Ascending aorta (tissue), 2 donors: Measurements from ENCODE around the gene TET2. TPM values are rescaled to one million over a fixed set of nuclear protein-coding genes. Genes with fewer than 3 reads are reported as not detected.

Experiments used
- DNase-seq, 2 donors: peaks; one replicate each; pipeline ENCODE4 v3.0.0-alpha.2; 2019; ENCODE audit warnings: low spot score in 2 of 2
- H3K27ac ChIP-seq, 2 donors: fragments of 200-600 bp; sonication (generic); one replicate each; pipeline ENCODE4 v1.5.1; 2016 to 2017; ENCODE audit warnings: mild to moderate bottlenecking in 1 of 2
- H3K27me3 ChIP-seq: fragments of 200-600 bp; sonication (generic); one replicate; pipeline ENCODE4 v1.5.1; 2017
- H3K36me3 ChIP-seq, 2 donors: fragments of 200-600 bp; sonication (generic); one replicate each; pipeline ENCODE4 v1.5.1; 2016
- H3K4me1 ChIP-seq, 2 donors: fragments of 200-600 bp; sonication (generic); one replicate each; pipeline ENCODE4 v1.5.1; 2016 to 2017; ENCODE audit warnings: mild to moderate bottlenecking in 1 of 2
- H3K4me3 ChIP-seq, 2 donors: fragments of 200-600 bp; sonication (generic); one replicate each; pipeline ENCODE4 v1.5.1; 2016 to 2017; ENCODE audit warnings: mild to moderate bottlenecking in 1 of 2
- H3K9me3 ChIP-seq, 2 donors: fragments of 200-600 bp; sonication (generic); one replicate each; pipeline ENCODE4 v1.5.1; 2016
- intact Hi-C: fragments of 100-400 bp; cut with DNase I; formaldehyde crosslinking; loops from one replicate; pipeline ENCODE4 v1.15.1; 2023
- total RNA-seq: library from RNA; depleted of rRNA; stranded (reverse); fragments of >200 nt; gene quantifications from one replicate; pipeline ENCODE4 v1.1.0, GENCODE V29; 2016
- TF ChIP-seq, protein P1 (sequence below), 3 experiments: fragments of 200-600 bp in 2 of 3; fragments of 450-650 bp in 1 of 3; sonication (generic) in 2 of 3; IDR thresholded peaks; one replicate each; pipeline ENCODE4 v1.5.1; 2016 to 2019; ENCODE audit warnings: antibody characterized with exemption in 3 of 3, mild to moderate bottlenecking in 1 of 3, moderate library complexity in 1 of 3

TET2 gene
- total RNA-seq, 1 donor from 2014 or later, result 14.8 TPM

DNA sequence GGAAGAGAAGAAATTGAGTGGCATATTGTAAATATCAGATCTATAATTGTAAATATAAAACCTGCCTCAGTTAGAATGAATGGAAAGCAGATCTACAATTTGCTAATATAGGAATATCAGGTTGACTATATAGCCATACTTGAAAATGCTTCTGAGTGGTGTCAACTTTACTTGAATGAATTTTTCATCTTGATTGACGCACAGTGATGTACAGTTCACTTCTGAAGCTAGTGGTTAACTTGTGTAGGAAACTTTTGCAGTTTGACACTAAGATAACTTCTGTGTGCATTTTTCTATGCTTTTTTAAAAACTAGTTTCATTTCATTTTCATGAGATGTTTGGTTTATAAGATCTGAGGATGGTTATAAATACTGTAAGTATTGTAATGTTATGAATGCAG, 132.6 kb downstream of the TET2 start:
- TF ChIP-seq, protein P1, sequence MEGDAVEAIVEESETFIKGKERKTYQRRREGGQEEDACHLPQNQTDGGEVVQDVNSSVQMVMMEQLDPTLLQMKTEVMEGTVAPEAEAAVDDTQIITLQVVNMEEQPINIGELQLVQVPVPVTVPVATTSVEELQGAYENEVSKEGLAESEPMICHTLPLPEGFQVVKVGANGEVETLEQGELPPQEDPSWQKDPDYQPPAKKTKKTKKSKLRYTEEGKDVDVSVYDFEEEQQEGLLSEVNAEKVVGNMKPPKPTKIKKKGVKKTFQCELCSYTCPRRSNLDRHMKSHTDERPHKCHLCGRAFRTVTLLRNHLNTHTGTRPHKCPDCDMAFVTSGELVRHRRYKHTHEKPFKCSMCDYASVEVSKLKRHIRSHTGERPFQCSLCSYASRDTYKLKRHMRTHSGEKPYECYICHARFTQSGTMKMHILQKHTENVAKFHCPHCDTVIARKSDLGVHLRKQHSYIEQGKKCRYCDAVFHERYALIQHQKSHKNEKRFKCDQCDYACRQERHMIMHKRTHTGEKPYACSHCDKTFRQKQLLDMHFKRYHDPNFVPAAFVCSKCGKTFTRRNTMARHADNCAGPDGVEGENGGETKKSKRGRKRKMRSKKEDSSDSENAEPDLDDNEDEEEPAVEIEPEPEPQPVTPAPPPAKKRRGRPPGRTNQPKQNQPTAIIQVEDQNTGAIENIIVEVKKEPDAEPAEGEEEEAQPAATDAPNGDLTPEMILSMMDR (IDR thresholded peaks at IDR 0.05), result no peak
- H3K27ac ChIP-seq, result no peak overlapping the region
- no peaks in the 10 kb centered on the region for H3K27me3 ChIP-seq
- peaks cover 15 to 16% of the 10 kb centered on the region in 2 donors for H3K36me3 ChIP-seq
- peaks cover 0 to 5% of the 10 kb centered on the region in 2 donors for H3K4me1 ChIP-seq
- no peak for DNase-seq
- H3K9me3 ChIP-seq, result no peaks in the 10 kb centered on the region
- no peak overlapping the region for H3K4me3 ChIP-seq
- intact Hi-C loops, result no loop called here

DNA sequence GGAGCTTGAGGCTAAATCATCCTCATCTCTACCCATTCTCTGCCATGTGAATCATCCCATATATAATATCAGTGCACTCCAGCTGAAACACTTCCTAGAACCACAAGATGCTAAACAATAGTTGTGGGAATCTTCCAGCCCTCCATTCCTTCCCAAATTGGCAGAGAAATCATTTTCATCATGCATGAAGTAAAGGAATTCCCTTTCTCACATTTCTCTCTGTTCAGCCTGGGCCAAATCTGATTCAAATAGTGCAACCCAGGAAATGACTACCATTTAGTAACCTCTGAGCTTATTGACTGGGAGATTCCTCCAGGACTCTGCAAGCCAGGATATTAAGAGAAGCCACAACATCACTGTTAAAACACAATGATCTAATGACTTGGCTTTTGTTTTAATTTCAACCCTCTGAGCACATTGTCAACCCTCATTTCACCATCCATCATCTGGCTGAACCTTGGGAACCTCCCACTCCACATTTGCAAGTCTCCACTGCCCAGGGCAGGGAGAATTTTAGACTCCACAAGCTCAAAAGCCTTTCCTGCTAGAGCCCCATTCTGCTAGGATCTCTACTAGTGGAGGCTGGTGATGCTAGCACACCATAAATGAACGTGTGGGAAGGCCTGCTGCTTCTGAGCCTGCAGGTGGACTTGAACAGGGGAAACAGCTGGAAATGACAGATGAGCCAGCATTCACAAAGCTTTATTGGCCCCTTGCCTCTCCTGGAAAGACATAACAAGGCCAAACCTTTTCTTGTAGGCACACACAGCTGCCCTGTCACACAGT, 133.9 kb downstream of the TET2 start:
- intact Hi-C loops, result no loop called here
- H3K4me3 ChIP-seq, result no peak overlapping the region
- H3K4me1 ChIP-seq, result peaks cover 0 to 5% of the 10 kb centered on the region in 2 donors
- H3K9me3 ChIP-seq, result no peaks in the 10 kb centered on the region
- TF ChIP-seq, protein P1 (IDR thresholded peaks at IDR 0.05), result no peak
- H3K27me3 ChIP-seq, result no peaks in the 10 kb centered on the region
- DNase-seq, result no peak
- peaks cover 7 to 8% of the 10 kb centered on the region in 2 donors for H3K36me3 ChIP-seq
- H3K27ac ChIP-seq, result no peak overlapping the region

DNA sequence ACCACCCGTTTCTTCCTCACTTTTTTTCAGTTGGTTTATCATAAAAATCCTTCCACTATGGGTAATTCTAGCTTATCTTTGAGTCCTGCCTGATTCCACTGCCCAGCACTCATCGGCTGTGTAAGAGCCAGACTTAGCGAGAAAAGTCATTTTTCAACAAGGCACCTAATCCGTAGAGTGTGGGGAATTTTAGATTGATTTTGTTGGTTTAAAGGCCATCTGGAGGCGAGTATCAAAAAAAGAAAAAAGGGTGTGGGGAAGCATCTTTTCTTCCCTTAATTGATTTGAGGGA, 134.4 kb downstream of the TET2 start:
- TF ChIP-seq, protein P1 (IDR thresholded peaks at IDR 0.05), result no peak
- no peaks in the 10 kb centered on the region for H3K9me3 ChIP-seq
- intact Hi-C loops, result no loop called here
- no peaks in the 10 kb centered on the region for H3K27me3 ChIP-seq
- H3K36me3 ChIP-seq, result peaks cover 1 to 4% of the 10 kb centered on the region in 2 donors
- H3K27ac ChIP-seq, result no peak overlapping the region
- H3K4me1 ChIP-seq, result peaks cover 0 to 5% of the 10 kb centered on the region in 2 donors
- no peak overlapping the region for H3K4me3 ChIP-seq
- DNase-seq, result no peak

DNA sequence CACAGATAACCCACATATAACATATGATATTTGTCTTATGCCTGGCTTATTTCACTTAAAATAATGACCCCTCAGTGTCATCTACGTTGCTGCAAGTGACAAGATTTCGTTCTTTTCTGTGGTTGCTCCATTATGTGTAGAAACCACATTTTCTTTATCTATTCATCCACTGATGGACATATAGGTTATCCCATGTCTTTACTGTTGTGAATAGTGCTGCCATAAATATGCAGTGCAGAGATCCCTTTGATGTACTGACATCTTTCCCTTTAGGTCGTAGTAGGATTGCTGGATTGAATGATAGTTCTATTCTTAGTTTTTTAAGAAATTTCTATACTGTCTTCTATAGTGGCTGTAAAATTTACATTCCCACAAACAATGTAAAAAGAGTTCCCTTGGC, 135.8 kb downstream of the TET2 start:
- H3K4me3 ChIP-seq, result no peak overlapping the region
- no peak for DNase-seq
- H3K27me3 ChIP-seq, result no peaks in the 10 kb centered on the region
- no peaks in the 10 kb centered on the region for H3K9me3 ChIP-seq
- TF ChIP-seq, protein P1 (IDR thresholded peaks at IDR 0.05), result no peak
- H3K27ac ChIP-seq, result no peak overlapping the region
- intact Hi-C loops, result no loop called here
- H3K36me3 ChIP-seq, result no peaks in the 10 kb centered on the region
- H3K4me1 ChIP-seq, result peaks cover 0 to 5% of the 10 kb centered on the region in 2 donors

DNA sequence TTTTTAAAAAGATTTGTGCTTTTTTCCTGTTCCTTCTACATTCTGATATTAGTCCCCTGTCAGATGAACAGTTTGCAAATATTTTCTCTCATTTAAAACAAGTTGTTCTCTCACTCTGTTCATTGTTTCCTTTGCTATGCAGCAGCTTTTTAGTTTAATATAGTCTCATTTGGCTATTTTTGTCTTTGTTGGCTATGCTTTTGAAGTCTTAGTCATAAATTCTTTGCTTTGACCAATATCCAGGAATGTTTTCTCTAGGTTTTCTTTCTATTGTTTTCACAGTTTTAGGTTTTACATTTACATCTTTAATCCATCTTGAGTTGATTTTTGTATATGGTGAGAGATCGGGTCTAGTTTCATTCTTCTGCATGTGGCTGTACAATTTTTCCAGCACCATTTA, 136.8 kb downstream of the TET2 start:
- peaks cover 2% of the 10 kb centered on the region in 2 donors for H3K9me3 ChIP-seq
- H3K27me3 ChIP-seq, result no peaks in the 10 kb centered on the region
- TF ChIP-seq, protein P1 (IDR thresholded peaks at IDR 0.05), result no peak
- no peak for DNase-seq
- H3K4me3 ChIP-seq, result no peak overlapping the region
- no peak overlapping the region for H3K27ac ChIP-seq
- no peaks in the 10 kb centered on the region for H3K36me3 ChIP-seq
- intact Hi-C loops, result no loop called here
- peaks cover 0 to 5% of the 10 kb centered on the region in 2 donors for H3K4me1 ChIP-seq
